ENCODE data around the gene DHRS7B. TPM values are rescaled to one million over a fixed set of nuclear protein-coding genes. Genes with fewer than 3 reads are reported as not detected.

The DHRS7B gene
- total RNA-seq, 1 donor from 2014 or later: 21.6 TPM

GRCh38 chr17:21199311-21199710 lies 72.5 kb downstream of the DHRS7B start:
- H3F3A ChIP-seq (ENCODE audit: low read depth): peaks cover 17% of the 10 kb centered on the region
- no peaks in the 10 kb centered on the region for H3K36me3 ChIP-seq
- H3K9me3 ChIP-seq (ENCODE audit: low read depth): no peaks in the 10 kb centered on the region
- Mint-ChIP-seq H3K27me3 (ENCODE audit: insufficient read depth, low read depth) (peaks cover 5% of the 10 kb centered on the region), H3K4me3 (no peak overlapping the region), H3K27ac (no peak overlapping the region), H3K36me3 (peaks cover 24% of the 10 kb centered on the region), H3K9me3 (no peaks in the 10 kb centered on the region), H3K4me1 (peaks cover 23% of the 10 kb centered on the region)
- H3K9ac ChIP-seq: no peak overlapping the region
- H3K79me2 ChIP-seq (ENCODE audit: low read depth): peaks cover 69% of the 10 kb centered on the region
- no peak overlapping the region for H3K4me2 ChIP-seq
- no peak overlapping the region for H3K4me3 ChIP-seq
- H4K20me1 ChIP-seq (ENCODE audit: low read depth): peaks cover 80% of the 10 kb centered on the region
- H2AFZ ChIP-seq (replicated peaks): no peak overlapping the region
- H3K27ac ChIP-seq: no peak overlapping the region
- H3K27me3 ChIP-seq: no peaks in the 10 kb centered on the region
- TF ChIP-seq EZH2phosphoT487 (IDR thresholded peaks at IDR 0.05) (no peak), CTCF (IDR thresholded peaks at IDR 0.05) (no peak), EZH2 (IDR thresholded peaks at IDR 0.05) (no peak)
- peak; percentile 23 for DNase-seq (ENCODE audit: low spot score)
- H3K4me1 ChIP-seq: peaks cover 21% of the 10 kb centered on the region

DNA sequence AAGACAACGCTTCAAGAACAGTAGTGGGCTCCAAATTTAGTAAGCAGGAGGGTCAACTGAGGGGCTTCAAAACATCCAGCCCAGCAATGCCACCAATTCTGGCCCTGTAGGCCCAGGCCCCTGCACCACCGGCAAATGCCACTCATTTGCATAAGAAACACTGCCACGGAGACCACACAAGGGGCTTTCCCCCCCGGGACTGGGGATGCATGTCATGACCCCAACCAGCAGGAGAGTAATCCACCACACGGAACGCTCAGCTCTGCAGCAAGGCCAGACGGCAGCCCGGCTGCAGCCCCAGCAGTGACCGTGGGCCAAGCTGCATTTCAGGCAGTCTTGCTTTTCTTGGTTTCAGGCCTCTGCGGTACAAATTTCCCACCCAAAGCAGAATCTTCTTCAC lies 73.1 kb downstream of the DHRS7B start:
- Histone ChIP-seq H2AFZ (replicated peaks) (no peak overlapping the region), H3F3A (ENCODE audit: low read depth) (peaks cover 17% of the 10 kb centered on the region), H3K27me3 (no peaks in the 10 kb centered on the region), H3K4me2 (peak overlapping the region; percentile 58), H3K9ac (no peak overlapping the region), H3K79me2 (ENCODE audit: low read depth) (peaks cover 75% of the 10 kb centered on the region), H4K20me1 (ENCODE audit: low read depth) (peaks cover 85% of the 10 kb centered on the region), H3K36me3 (no peaks in the 10 kb centered on the region), H3K9me3 (ENCODE audit: low read depth) (no peaks in the 10 kb centered on the region), H3K4me3 (no peak overlapping the region), H3K4me1 (peaks cover 22% of the 10 kb centered on the region), H3K27ac (no peak overlapping the region)
- peak; percentile 76 for DNase-seq (ENCODE audit: low spot score)
- peaks cover 24% of the 10 kb centered on the region for H3K36me3 Mint-ChIP-seq
- H3K27me3 Mint-ChIP-seq (ENCODE audit: insufficient read depth, low read depth): peaks cover 5% of the 10 kb centered on the region
- H3K9me3 Mint-ChIP-seq: no peaks in the 10 kb centered on the region
- H3K4me1 Mint-ChIP-seq: peaks cover 28% of the 10 kb centered on the region
- TF ChIP-seq CTCF (IDR thresholded peaks at IDR 0.05) (no peak), EZH2 (IDR thresholded peaks at IDR 0.05) (no peak), EZH2phosphoT487 (IDR thresholded peaks at IDR 0.05) (no peak)
- H3K27ac Mint-ChIP-seq: no peak overlapping the region
- peak overlapping the region; percentile 25 for H3K4me3 Mint-ChIP-seq

DNA sequence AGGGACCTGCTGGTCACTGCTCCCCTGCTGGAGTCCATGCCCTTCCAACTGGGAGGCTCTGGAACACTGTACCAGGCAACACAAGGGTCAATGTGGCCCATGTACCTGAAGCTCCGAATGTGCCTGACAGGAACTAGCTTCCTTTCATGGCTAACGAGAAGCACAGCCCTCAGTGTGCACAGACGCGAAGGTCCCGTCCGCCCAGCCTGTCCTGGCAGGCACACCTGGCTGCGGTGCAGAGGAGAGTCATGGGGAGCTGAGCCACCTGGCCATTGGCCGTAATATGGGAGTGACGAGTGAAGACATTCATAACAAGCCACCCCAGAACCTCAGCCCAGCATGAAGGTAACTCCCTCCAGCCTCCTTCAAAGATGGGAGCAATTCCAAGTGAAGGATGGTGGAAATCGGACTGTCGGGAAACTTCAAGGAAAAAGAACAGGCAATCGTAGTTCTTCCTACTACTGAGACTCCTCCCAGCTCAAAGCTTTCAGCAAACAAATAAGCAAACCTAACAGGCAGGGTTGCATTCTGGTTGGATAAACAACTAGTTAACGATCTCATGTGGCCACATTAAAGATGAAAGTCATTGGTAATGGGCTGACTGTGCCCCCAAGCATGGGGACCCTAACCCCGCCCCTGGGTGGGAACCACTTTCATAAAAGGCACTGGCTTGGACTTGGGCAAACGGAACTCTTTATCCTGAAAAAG lies 74.0 kb downstream of the DHRS7B start:
- Mint-ChIP-seq H3K36me3 (peaks cover 24% of the 10 kb centered on the region), H3K9me3 (no peaks in the 10 kb centered on the region), H3K27ac (no peak overlapping the region), H3K4me1 (peaks cover 37% of the 10 kb centered on the region), H3K27me3 (ENCODE audit: insufficient read depth, low read depth) (peaks cover 5% of the 10 kb centered on the region), H3K4me3 (peak overlapping the region; percentile 25)
- DNase-seq (ENCODE audit: low spot score): no peak
- Histone ChIP-seq H3K4me2 (peak overlapping the region; percentile 58), H3K27ac (no peak overlapping the region), H3K36me3 (no peaks in the 10 kb centered on the region), H3K4me3 (no peak overlapping the region), H3K4me1 (peaks cover 26% of the 10 kb centered on the region), H4K20me1 (ENCODE audit: low read depth) (peaks cover 94% of the 10 kb centered on the region), H3F3A (ENCODE audit: low read depth) (peaks cover 17% of the 10 kb centered on the region), H3K79me2 (ENCODE audit: low read depth) (peaks cover 84% of the 10 kb centered on the region), H2AFZ (replicated peaks) (no peak overlapping the region), H3K27me3 (no peaks in the 10 kb centered on the region), H3K9me3 (ENCODE audit: low read depth) (no peaks in the 10 kb centered on the region), H3K9ac (no peak overlapping the region)
- TF ChIP-seq CTCF (IDR thresholded peaks at IDR 0.05) (no peak), EZH2phosphoT487 (IDR thresholded peaks at IDR 0.05) (no peak), EZH2 (IDR thresholded peaks at IDR 0.05) (no peak)

Measured in neural progenitor cell (in vitro differentiated cells).